GM23338 (cell line): ENCODE data around the gene TYMS.

Source experiments
- CREB1 ChIP-seq: fragments of 250-450 bp; sonication (Bioruptor Pico); IDR thresholded peaks from 2 replicates; pipeline ENCODE4 v1.5.0; 2020; ENCODE audit warnings: low read depth, mild to moderate bottlenecking, moderate library complexity
- EZH2 ChIP-seq: fragments of 200-600 bp; sonication (generic); IDR thresholded peaks from one replicate; pipeline ENCODE4 v1.8.0; 2017; ENCODE audit warnings: antibody characterized with exemption, mild to moderate bottlenecking, low read depth; ENCODE audit not compliant: unreplicated experiment
- EZH2phosphoT487 ChIP-seq: fragments of 200-600 bp; sonication (generic); IDR thresholded peaks from one replicate; pipeline ENCODE4 v1.8.1; 2018; ENCODE audit warnings: antibody characterized with exemption; ENCODE audit not compliant: unreplicated experiment
- JUNB ChIP-seq: IDR thresholded peaks from one replicate; pipeline ENCODE4 v1.6.1; 2016; ENCODE audit warnings: antibody characterized with exemption; ENCODE audit not compliant: unreplicated experiment
- POLR2AphosphoS5 ChIP-seq: IDR thresholded peaks from 2 replicates; pipeline ENCODE4 v1.6.1; 2016; ENCODE audit warnings: antibody characterized with exemption, low read depth
- TF ChIP-seq, protein P1 (sequence below), 2 experiments: fragments of 200-600 bp in 1 of 2; sonication (generic) in 1 of 2; conservative IDR thresholded peaks; 2 replicates each; pipeline versions ENCODE4 v1.5.1 to v1.6.1; 2016 to 2017; ENCODE audit warnings: antibody characterized with exemption in 2 of 2, low read depth in 2 of 2, mild to moderate bottlenecking in 2 of 2, moderate library complexity in 1 of 2
- TF ChIP-seq, protein P2 (sequence below): IDR thresholded peaks from one replicate; pipeline ENCODE4 v1.6.1; 2018; ENCODE audit warnings: antibody characterized with exemption; ENCODE audit not compliant: unreplicated experiment

- TF ChIP-seq, protein P1, sequence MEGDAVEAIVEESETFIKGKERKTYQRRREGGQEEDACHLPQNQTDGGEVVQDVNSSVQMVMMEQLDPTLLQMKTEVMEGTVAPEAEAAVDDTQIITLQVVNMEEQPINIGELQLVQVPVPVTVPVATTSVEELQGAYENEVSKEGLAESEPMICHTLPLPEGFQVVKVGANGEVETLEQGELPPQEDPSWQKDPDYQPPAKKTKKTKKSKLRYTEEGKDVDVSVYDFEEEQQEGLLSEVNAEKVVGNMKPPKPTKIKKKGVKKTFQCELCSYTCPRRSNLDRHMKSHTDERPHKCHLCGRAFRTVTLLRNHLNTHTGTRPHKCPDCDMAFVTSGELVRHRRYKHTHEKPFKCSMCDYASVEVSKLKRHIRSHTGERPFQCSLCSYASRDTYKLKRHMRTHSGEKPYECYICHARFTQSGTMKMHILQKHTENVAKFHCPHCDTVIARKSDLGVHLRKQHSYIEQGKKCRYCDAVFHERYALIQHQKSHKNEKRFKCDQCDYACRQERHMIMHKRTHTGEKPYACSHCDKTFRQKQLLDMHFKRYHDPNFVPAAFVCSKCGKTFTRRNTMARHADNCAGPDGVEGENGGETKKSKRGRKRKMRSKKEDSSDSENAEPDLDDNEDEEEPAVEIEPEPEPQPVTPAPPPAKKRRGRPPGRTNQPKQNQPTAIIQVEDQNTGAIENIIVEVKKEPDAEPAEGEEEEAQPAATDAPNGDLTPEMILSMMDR (conservative IDR thresholded peaks at IDR 0.05; ENCODE audit: low read depth in 2 of 2), result no peak
- TF ChIP-seq JUNB, result no peak
- TF ChIP-seq CREB1, result no peak
- TF ChIP-seq, protein P2, sequence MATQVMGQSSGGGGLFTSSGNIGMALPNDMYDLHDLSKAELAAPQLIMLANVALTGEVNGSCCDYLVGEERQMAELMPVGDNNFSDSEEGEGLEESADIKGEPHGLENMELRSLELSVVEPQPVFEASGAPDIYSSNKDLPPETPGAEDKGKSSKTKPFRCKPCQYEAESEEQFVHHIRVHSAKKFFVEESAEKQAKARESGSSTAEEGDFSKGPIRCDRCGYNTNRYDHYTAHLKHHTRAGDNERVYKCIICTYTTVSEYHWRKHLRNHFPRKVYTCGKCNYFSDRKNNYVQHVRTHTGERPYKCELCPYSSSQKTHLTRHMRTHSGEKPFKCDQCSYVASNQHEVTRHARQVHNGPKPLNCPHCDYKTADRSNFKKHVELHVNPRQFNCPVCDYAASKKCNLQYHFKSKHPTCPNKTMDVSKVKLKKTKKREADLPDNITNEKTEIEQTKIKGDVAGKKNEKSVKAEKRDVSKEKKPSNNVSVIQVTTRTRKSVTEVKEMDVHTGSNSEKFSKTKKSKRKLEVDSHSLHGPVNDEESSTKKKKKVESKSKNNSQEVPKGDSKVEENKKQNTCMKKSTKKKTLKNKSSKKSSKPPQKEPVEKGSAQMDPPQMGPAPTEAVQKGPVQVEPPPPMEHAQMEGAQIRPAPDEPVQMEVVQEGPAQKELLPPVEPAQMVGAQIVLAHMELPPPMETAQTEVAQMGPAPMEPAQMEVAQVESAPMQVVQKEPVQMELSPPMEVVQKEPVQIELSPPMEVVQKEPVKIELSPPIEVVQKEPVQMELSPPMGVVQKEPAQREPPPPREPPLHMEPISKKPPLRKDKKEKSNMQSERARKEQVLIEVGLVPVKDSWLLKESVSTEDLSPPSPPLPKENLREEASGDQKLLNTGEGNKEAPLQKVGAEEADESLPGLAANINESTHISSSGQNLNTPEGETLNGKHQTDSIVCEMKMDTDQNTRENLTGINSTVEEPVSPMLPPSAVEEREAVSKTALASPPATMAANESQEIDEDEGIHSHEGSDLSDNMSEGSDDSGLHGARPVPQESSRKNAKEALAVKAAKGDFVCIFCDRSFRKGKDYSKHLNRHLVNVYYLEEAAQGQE, result no peak
- no peak for TF ChIP-seq EZH2
- no peak for TF ChIP-seq POLR2AphosphoS5
- no peak for TF ChIP-seq EZH2phosphoT487
Measured at GRCh38 chr18:662197-662596, 4.7 kb downstream of the TYMS start.
